IMR-90 (cell line): ENCODE results near the gene ORC1. TPM values are rescaled to one million over a fixed set of nuclear protein-coding genes. Genes with fewer than 3 reads are reported as not detected.

ENCODE experiments used
- ATAC-seq: fragments of 200-7000 bp; cut with Tn5 transposase; 2 replicates; pipeline ENCODE4 v1.9.1; 2020; ENCODE audit warnings: low read depth, mild to moderate bottlenecking, moderate library complexity
- BruUV-seq: library from RNA; stranded (reverse); fragments of 400-500 nt; replicated peaks from 2 replicates; lab custom pipeline; 2021; lab: Mats Ljungman, UMichigan
- CTCF ChIA-PET: fragments of 300-600 bp; formaldehyde crosslinking; extraction: SDS; loops from one replicate; lab custom pipeline; 2021; ENCODE audit warnings: antibody characterized with exemption; lab: Yijun Ruan, JAX
- POLR2A ChIA-PET: fragments of 300-600 bp; sonication (Branson Sonifier 250); formaldehyde crosslinking; loops from one replicate; lab custom pipeline; 2022; ENCODE audit warnings: antibody characterized with exemption; ENCODE audit not compliant: unreplicated experiment; lab: Charles Lee
- DNase-seq: peaks from one replicate; pipeline ENCODE4 v3.0.0; 2013
- H2AFZ ChIP-seq: replicated peaks from 2 replicates; pipeline ENCODE3; 2013; ENCODE audit warnings: low read length, mild to moderate bottlenecking; ENCODE audit not compliant: poor library complexity
- H2AK5ac ChIP-seq: 2 replicates; pipeline ENCODE4 v1.6.1; 2013; ENCODE audit warnings: low read depth, low read length, inconsistent platforms
- H2AK9ac ChIP-seq: replicated peaks from 2 replicates; pipeline ENCODE3; 2013; ENCODE audit warnings: mild to moderate bottlenecking, low read depth, low read length, moderate library complexity; ENCODE audit not compliant: poor library complexity
- H2BK120ac ChIP-seq: 2 replicates; pipeline ENCODE4 v1.6.1; 2013; ENCODE audit warnings: low read depth, low read length, inconsistent platforms
- H2BK15ac ChIP-seq: 3 replicates; pipeline ENCODE4 v1.6.1; 2013; ENCODE audit warnings: low read depth, low read length, inconsistent platforms
- H2BK20ac ChIP-seq: 2 replicates; pipeline ENCODE4 v1.6.1; 2013; ENCODE audit warnings: low read depth, mild to moderate bottlenecking, inconsistent platforms, low read length, moderate library complexity
- H2BK5ac ChIP-seq: 2 replicates; pipeline ENCODE4 v1.6.1; 2013; ENCODE audit warnings: mild to moderate bottlenecking, low read depth, low read length, inconsistent platforms; ENCODE audit not compliant: poor library complexity, severe bottlenecking
- H3K14ac ChIP-seq: replicated peaks from 2 replicates; pipeline ENCODE4 v1.6.1; 2013; ENCODE audit warnings: low read depth, low read length, inconsistent platforms
- H3K18ac ChIP-seq: 2 replicates; pipeline ENCODE4 v1.6.1; 2013; ENCODE audit warnings: low read depth, low read length, control low read depth
- H3K23ac ChIP-seq: 2 replicates; pipeline ENCODE4 v1.6.1; 2013; ENCODE audit warnings: low read depth, low read length, inconsistent platforms
- H3K27ac ChIP-seq: 2 replicates; pipeline ENCODE4 v1.5.1; 2013; ENCODE audit warnings: mild to moderate bottlenecking, control low read depth, low read length; ENCODE audit not compliant: insufficient read depth
- H3K27me3 ChIP-seq: 2 replicates; pipeline ENCODE4 v1.6.1; 2013; ENCODE audit warnings: low read length; ENCODE audit not compliant: control insufficient read depth, insufficient read depth
- H3K36me3 ChIP-seq: 2 replicates; pipeline ENCODE4 v1.6.1; 2013; ENCODE audit warnings: low read length, mixed read lengths; ENCODE audit not compliant: control insufficient read depth, insufficient read depth
- H3K4ac ChIP-seq: 2 replicates; pipeline ENCODE4 v1.6.1; 2013; ENCODE audit warnings: low read depth, low read length, inconsistent platforms
- H3K4me1 ChIP-seq: 2 replicates; pipeline ENCODE4 v1.6.1; 2013; ENCODE audit warnings: low read length, mixed read lengths; ENCODE audit not compliant: control insufficient read depth, insufficient read depth
- H3K4me2 ChIP-seq: 2 replicates; pipeline ENCODE4 v1.6.1; 2013; ENCODE audit warnings: low read depth, mild to moderate bottlenecking, control low read depth, low read length, moderate library complexity
- H3K4me3 ChIP-seq: 2 replicates; pipeline ENCODE4 v1.5.1; 2013; ENCODE audit warnings: low read depth, mild to moderate bottlenecking, control low read depth, low read length, moderate library complexity; ENCODE audit not compliant: insufficient read depth
- H3K56ac ChIP-seq: 2 replicates; pipeline ENCODE4 v1.6.1; 2013; ENCODE audit warnings: low read length, inconsistent platforms; ENCODE audit not compliant: insufficient read depth; ENCODE audit errors: extremely low read depth
- H3K79me1 ChIP-seq, 2 experiments: 2 replicates each; pipeline ENCODE4 v1.6.1; 2013; ENCODE audit warnings: low read length in 2 of 2, inconsistent platforms in 1 of 2, low read depth in 1 of 2
- H3K9ac ChIP-seq: 2 replicates; pipeline ENCODE4 v1.6.1; 2013; ENCODE audit warnings: low read depth, low read length, control low read depth
- H3K9me1 ChIP-seq: 2 replicates; pipeline ENCODE4 v1.6.1; 2013; ENCODE audit warnings: low read length, inconsistent platforms; ENCODE audit not compliant: insufficient read depth
- H3K9me3 ChIP-seq: 2 replicates; pipeline ENCODE4 v1.6.1; 2013; ENCODE audit warnings: low read length; ENCODE audit not compliant: control insufficient read depth, insufficient read depth
- H4K20me1 ChIP-seq: 2 replicates; pipeline ENCODE4 v1.6.1; 2013; ENCODE audit warnings: low read length, inconsistent platforms; ENCODE audit not compliant: insufficient read depth
- H4K5ac ChIP-seq: 2 replicates; pipeline ENCODE4 v1.6.1; 2013; ENCODE audit warnings: mild to moderate bottlenecking, low read depth, low read length, control low read depth
- H4K8ac ChIP-seq, 2 experiments: 2 replicates each; pipeline ENCODE4 v1.6.1; 2013; ENCODE audit warnings: low read depth in 2 of 2, low read length in 2 of 2, control low read depth in 1 of 2, inconsistent platforms in 1 of 2
- H4K91ac ChIP-seq: 2 replicates; pipeline ENCODE4 v1.6.1; 2013; ENCODE audit warnings: low read depth, low read length, inconsistent platforms; ENCODE audit not compliant: insufficient read depth
- BHLHE40 ChIP-seq: fragments of 150-350 bp; IDR thresholded peaks from 2 replicates; pipeline ENCODE4 v1.6.1; 2016; ENCODE audit warnings: mild to moderate bottlenecking, low read depth, low read length
- CHD1 ChIP-seq: IDR thresholded peaks from 2 replicates; pipeline ENCODE4 v1.6.1; 2012; ENCODE audit warnings: low read depth, low read length, improper control_type of control experiment
- CTCF ChIP-seq: conservative IDR thresholded peaks from 2 replicates; pipeline ENCODE4 v1.5.1; 2012; ENCODE audit warnings: mild to moderate bottlenecking, low read depth, low read length, improper control_type of control experiment
- ELK1 ChIP-seq: fragments of 150-350 bp; IDR thresholded peaks from 2 replicates; pipeline ENCODE4 v1.6.1; 2016; ENCODE audit warnings: low read depth, mild to moderate bottlenecking, low read length, moderate library complexity, borderline replicate concordance
- MAFK ChIP-seq: IDR thresholded peaks from 2 replicates; pipeline ENCODE4 v1.6.1; 2012; ENCODE audit warnings: low read depth, low read length, improper control_type of control experiment
- MAZ ChIP-seq: IDR thresholded peaks from 2 replicates; pipeline ENCODE4 v1.6.1; 2012; ENCODE audit warnings: low read depth, mild to moderate bottlenecking, low read length, improper control_type of control experiment, moderate library complexity, borderline replicate concordance
- NFE2L2 ChIP-seq: fragments of 150-350 bp; IDR thresholded peaks from 2 replicates; pipeline ENCODE4 v1.6.1; 2016; ENCODE audit warnings: low read depth, mild to moderate bottlenecking, low read length
- POLR2A ChIP-seq: IDR thresholded peaks from 2 replicates; pipeline ENCODE4 v1.6.1; 2012; ENCODE audit warnings: mild to moderate bottlenecking, low read depth, low read length
- RAD21 ChIP-seq: IDR thresholded peaks from 2 replicates; pipeline ENCODE4 v1.6.1; 2012; ENCODE audit warnings: low read length, improper control_type of control experiment
- RCOR1 ChIP-seq: IDR thresholded peaks from 2 replicates; pipeline ENCODE4 v1.6.1; 2012; ENCODE audit warnings: mild to moderate bottlenecking, low read length, improper control_type of control experiment; ENCODE audit not compliant: insufficient replicate concordance
- RFX5 ChIP-seq: IDR thresholded peaks from 2 replicates; pipeline ENCODE4 v1.8.0; 2012; ENCODE audit warnings: low read depth, mild to moderate bottlenecking, low read length, moderate library complexity
- SMC3 ChIP-seq: fragments of 150-350 bp; IDR thresholded peaks from 2 replicates; pipeline ENCODE4 v1.6.1; 2016; ENCODE audit warnings: low read depth, mild to moderate bottlenecking, antibody characterized with exemption, low read length, moderate library complexity
- USF2 ChIP-seq: fragments of 150-350 bp; IDR thresholded peaks from 2 replicates; pipeline ENCODE4 v1.6.1; 2017; ENCODE audit warnings: mild to moderate bottlenecking, antibody characterized with exemption, low read length, low read depth
- WGBS, 2 experiments: methylation state at CpG; one replicate each; pipeline versions ENCODE4 v1.1.5 to v1.1.7; 2013; ENCODE audit warnings: missing lambda C conversion rate in 2 of 2; ENCODE audit not compliant: insufficient read length in 1 of 2; ENCODE audit errors: extremely low coverage in 2 of 2; 5-methylcytosine and 5-hydroxymethylcytosine counted together
- dilution Hi-C: fragments of 300-500 bp; cut with HindIII; formaldehyde crosslinking; loops from one replicate; pipeline ENCODE4 v1.14.3; 2018; ENCODE audit warnings: low sequenced_read_pairs; ENCODE audit not compliant: unreplicated experiment
- in situ Hi-C: fragments of 300-500 bp; cut with MboI; formaldehyde crosslinking; loops from 3 replicates; pipeline ENCODE4 v1.14.3; 2019; ENCODE audit warnings: low sequenced_read_pairs, inconsistent platforms, mixed read lengths
- intact Hi-C: fragments of 100-400 bp; cut with micrococcal nuclease; formaldehyde crosslinking; loops from 2 replicates; pipeline ENCODE4 v1.10.0; 2022
- polyA plus RNA-seq, 3 experiments: library from polyadenylated mRNA; depleted of rRNA; stranded (reverse); fragments of >200 nt; gene quantifications; 2 replicates each; pipeline ENCODE4 v1.2.3, GENCODE V29; 2012; ENCODE audit warnings: low replicate concordance in 1 of 3
- total RNA-seq: library from RNA; depleted of rRNA; stranded (reverse); fragments of >200 nt; gene quantifications from 2 replicates; pipeline ENCODE4 v1.2.3, GENCODE V29; 2012

ORC1 gene
- total and polyA plus RNA-seq, 2 of the 4 experiments (the other 2 are of a cell fraction): 6.3 to 10.6 TPM

- no peak for TF ChIP-seq MAZ
- no peak for TF ChIP-seq ELK1
- TF ChIP-seq POLR2A: no peak
- no peak for TF ChIP-seq CHD1
- no peak for TF ChIP-seq RAD21
- no peak for TF ChIP-seq RCOR1
- no peak for TF ChIP-seq MAFK
- no peak for TF ChIP-seq NFE2L2
- TF ChIP-seq SMC3: no peak
- no peak for TF ChIP-seq USF2
- TF ChIP-seq RFX5: no peak
- no peak for TF ChIP-seq CTCF
- TF ChIP-seq BHLHE40: no peak
- Histone ChIP-seq H4K91ac (no peak overlapping the region), H2AK9ac (no peak overlapping the region), H2AK5ac (no peak overlapping the region), H2BK5ac (no peak overlapping the region), H4K5ac (no peak overlapping the region), H3K27me3 (no peaks in the 10 kb centered on the region), H2BK20ac (no peak overlapping the region), H3K9me1 (no peaks in the 10 kb centered on the region), H3K4me1 (no peaks in the 10 kb centered on the region), H3K23ac (no peak overlapping the region), H4K20me1 (no peaks in the 10 kb centered on the region), H3K4ac (no peak overlapping the region), H3K9ac (no peak overlapping the region), H2BK120ac (no peak overlapping the region), H2BK15ac (no peak overlapping the region), H3K18ac (no peak overlapping the region), H4K8ac (no peak overlapping the region), H3K14ac (no peak overlapping the region), H3K4me2 (no peak overlapping the region), H3K56ac (no peak overlapping the region), H3K79me1 (no peaks in the 10 kb centered on the region), H3K9me3 (no peaks in the 10 kb centered on the region), H2AFZ (no peak overlapping the region), H3K27ac (no peak overlapping the region), H3K36me3 (no peaks in the 10 kb centered on the region), H3K4me3 (no peak overlapping the region)
- CTCF ChIA-PET: no interaction called here
- intact Hi-C loops (no loop called here), in situ Hi-C loops (no loop called here), dilution Hi-C loops (no loop called here)
- no TSS peak for BruUV-seq
- 58% methylated on average over 2 of the region's 5 CpGs; no CpG with 5 or more reads in 1 of the 2 experiments for WGBS, 2 experiments
- DNase-seq (no peak), ATAC-seq (no peak)
- POLR2A ChIA-PET: no interaction called here
These were observed 78.4 kb downstream of the ORC1 start for GRCh38 chr1:52325786-52326185.
